ENCODE data around the gene RBP4. TPM values are rescaled to one million over a fixed set of nuclear protein-coding genes. Genes with fewer than 3 reads are reported as not detected.

RBP4 gene
- polyA plus RNA-seq, 3 donors, result 0.25 to 0.64 TPM; not detected in 1

DNA sequence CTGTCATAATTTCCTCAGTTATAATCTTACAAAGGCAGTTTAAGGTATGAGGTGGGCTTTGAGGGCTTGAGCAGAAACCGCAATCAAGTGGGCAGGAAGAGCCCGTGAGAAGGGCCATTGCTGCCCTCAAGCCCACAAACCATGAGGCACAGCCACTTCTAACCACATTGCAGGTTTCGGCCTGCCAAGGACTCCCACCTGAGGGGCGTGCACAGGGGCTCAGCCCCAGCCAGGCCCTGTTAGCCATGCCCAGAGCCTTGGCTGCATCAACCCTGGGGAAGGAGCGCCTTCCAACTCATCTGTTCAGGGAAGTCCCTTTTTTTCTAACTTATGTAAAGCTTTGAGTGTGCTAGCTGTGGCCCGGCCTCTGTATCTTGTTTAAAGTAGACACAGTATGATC lies 40.5 kb downstream of the RBP4 start:
- H3K4me3 Mint-ChIP-seq, result no peak overlapping the region
- Histone ChIP-seq H3K4me2 (replicated peaks; ENCODE audit: extremely low read depth, low read length, poor library complexity, severe bottlenecking) (no peak overlapping the region), H3K4me3 (replicated peaks in 1 of 3; ENCODE audit: low read depth in 2 of 3, low read length in 3 of 3) (no peak overlapping the region), H3K27ac (ENCODE audit: low read depth in 1 of 2, low read length in 2 of 2) (no peak overlapping the region), H2AFZ (ENCODE audit: insufficient read depth, low read depth, low read length, poor library complexity, severe bottlenecking) (no peak overlapping the region), H3K9me3 (replicated peaks in 1 of 2; ENCODE audit: control insufficient read depth in 1 of 2, insufficient read depth in 1 of 2, low read length in 2 of 2) (peaks cover 0 to 5% of the 10 kb centered on the region in 2 donors), H3K4me1 (ENCODE audit: control insufficient read depth in 1 of 2, insufficient read depth in 2 of 2, low read length in 2 of 2) (peaks cover 26 to 39% of the 10 kb centered on the region in 2 donors), H3K27me3 (ENCODE audit: control insufficient read depth in 2 of 2, insufficient read depth in 2 of 2, low read length in 2 of 2) (no peaks in the 10 kb centered on the region), H3K79me2 (ENCODE audit: insufficient read depth, low read length) (no peaks in the 10 kb centered on the region), H3K36me3 (replicated peaks in 1 of 2; ENCODE audit: control insufficient read depth in 1 of 2, insufficient read depth in 2 of 2, low read length in 2 of 2) (no peaks in the 10 kb centered on the region), H3K9ac (ENCODE audit: insufficient read depth, low read length, poor library complexity, severe bottlenecking) (no peak overlapping the region), H4K20me1 (ENCODE audit: insufficient read depth, low read length) (no peaks in the 10 kb centered on the region)
- H3K36me3 Mint-ChIP-seq, result no peaks in the 10 kb centered on the region
- DNase-seq, result no peak
- H3K4me1 Mint-ChIP-seq, result peaks cover 35% of the 10 kb centered on the region
- no peak overlapping the region for H3K27ac Mint-ChIP-seq
- intact Hi-C loops (cut with micrococcal nuclease), result no loop called here
- H3K27me3 Mint-ChIP-seq (ENCODE audit: low read depth in 3 of 3), result peaks cover 2 to 8% (median 5%) of the 10 kb centered on the region in 3 donors
- TF ChIP-seq, protein P1, sequence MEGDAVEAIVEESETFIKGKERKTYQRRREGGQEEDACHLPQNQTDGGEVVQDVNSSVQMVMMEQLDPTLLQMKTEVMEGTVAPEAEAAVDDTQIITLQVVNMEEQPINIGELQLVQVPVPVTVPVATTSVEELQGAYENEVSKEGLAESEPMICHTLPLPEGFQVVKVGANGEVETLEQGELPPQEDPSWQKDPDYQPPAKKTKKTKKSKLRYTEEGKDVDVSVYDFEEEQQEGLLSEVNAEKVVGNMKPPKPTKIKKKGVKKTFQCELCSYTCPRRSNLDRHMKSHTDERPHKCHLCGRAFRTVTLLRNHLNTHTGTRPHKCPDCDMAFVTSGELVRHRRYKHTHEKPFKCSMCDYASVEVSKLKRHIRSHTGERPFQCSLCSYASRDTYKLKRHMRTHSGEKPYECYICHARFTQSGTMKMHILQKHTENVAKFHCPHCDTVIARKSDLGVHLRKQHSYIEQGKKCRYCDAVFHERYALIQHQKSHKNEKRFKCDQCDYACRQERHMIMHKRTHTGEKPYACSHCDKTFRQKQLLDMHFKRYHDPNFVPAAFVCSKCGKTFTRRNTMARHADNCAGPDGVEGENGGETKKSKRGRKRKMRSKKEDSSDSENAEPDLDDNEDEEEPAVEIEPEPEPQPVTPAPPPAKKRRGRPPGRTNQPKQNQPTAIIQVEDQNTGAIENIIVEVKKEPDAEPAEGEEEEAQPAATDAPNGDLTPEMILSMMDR (IDR thresholded peaks at IDR 0.05), result no peak
- 97% methylated on average over 3 of the region's 6 CpGs for WGBS (ENCODE audit: insufficient coverage)
- H3K9me3 Mint-ChIP-seq, result peaks cover 0 to 7% (median 4%) of the 10 kb centered on the region in 7 donors

DNA sequence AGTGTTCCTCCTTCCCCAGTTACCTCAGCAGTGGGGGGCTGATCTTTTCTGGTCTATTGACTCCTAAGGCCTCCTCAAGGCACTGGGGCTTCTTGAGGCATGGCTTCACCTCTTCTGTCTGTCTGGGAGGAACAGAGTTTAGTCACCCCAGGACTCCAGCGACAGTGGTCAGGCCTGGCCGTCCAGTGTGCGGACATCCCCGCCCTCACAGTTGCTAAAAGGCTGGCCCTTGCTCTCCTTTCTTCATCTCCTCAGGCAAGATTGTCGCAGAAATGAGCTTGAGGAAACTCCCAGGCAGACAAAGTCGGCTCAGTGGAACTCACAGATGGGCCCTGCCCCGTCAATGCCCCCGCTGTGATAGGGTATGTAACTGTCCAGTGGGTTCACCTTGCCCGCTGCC lies 41.5 kb downstream of the RBP4 start:
- peaks cover 35% of the 10 kb centered on the region for H3K4me1 Mint-ChIP-seq
- H3K27ac ChIP-seq (ENCODE audit: low read depth in 1 of 2, low read length in 2 of 2), result no peak overlapping the region
- TF ChIP-seq, protein P1 (IDR thresholded peaks at IDR 0.05), result no peak
- 100% methylated on average over 9 of the region's 9 CpGs for WGBS (ENCODE audit: insufficient coverage)
- H4K20me1 ChIP-seq (ENCODE audit: insufficient read depth, low read length), result no peaks in the 10 kb centered on the region
- no peak overlapping the region for H3K4me2 ChIP-seq (replicated peaks; ENCODE audit: extremely low read depth, low read length, poor library complexity, severe bottlenecking)
- peaks cover 26 to 39% of the 10 kb centered on the region in 2 donors for H3K4me1 ChIP-seq (ENCODE audit: control insufficient read depth in 1 of 2, insufficient read depth in 2 of 2, low read length in 2 of 2)
- H3K4me3 ChIP-seq (replicated peaks in 1 of 3; ENCODE audit: low read depth in 2 of 3, low read length in 3 of 3), result no peak overlapping the region
- no peak overlapping the region for H2AFZ ChIP-seq (ENCODE audit: insufficient read depth, low read depth, low read length, poor library complexity, severe bottlenecking)
- no peaks in the 10 kb centered on the region for H3K27me3 ChIP-seq (ENCODE audit: control insufficient read depth in 2 of 2, insufficient read depth in 2 of 2, low read length in 2 of 2)
- no peaks in the 10 kb centered on the region for H3K36me3 Mint-ChIP-seq
- no peaks in the 10 kb centered on the region for H3K36me3 ChIP-seq (replicated peaks in 1 of 2; ENCODE audit: control insufficient read depth in 1 of 2, insufficient read depth in 2 of 2, low read length in 2 of 2)
- DNase-seq, result no peak
- H3K9me3 ChIP-seq (replicated peaks in 1 of 2; ENCODE audit: control insufficient read depth in 1 of 2, insufficient read depth in 1 of 2, low read length in 2 of 2), result peaks cover 0 to 5% of the 10 kb centered on the region in 2 donors
- H3K79me2 ChIP-seq (ENCODE audit: insufficient read depth, low read length), result no peaks in the 10 kb centered on the region
- intact Hi-C loops (cut with micrococcal nuclease), result no loop called here
- peaks cover 2 to 6% (median 5%) of the 10 kb centered on the region in 3 donors for H3K27me3 Mint-ChIP-seq (ENCODE audit: low read depth in 3 of 3)
- H3K9me3 Mint-ChIP-seq, result peaks cover 0 to 7% (median 4%) of the 10 kb centered on the region in 7 donors
- H3K4me3 Mint-ChIP-seq, result no peak overlapping the region
- H3K27ac Mint-ChIP-seq, result peak overlapping the region in 2 of 7 donors; percentile 32 to 42
- no peak overlapping the region for H3K9ac ChIP-seq (ENCODE audit: insufficient read depth, low read length, poor library complexity, severe bottlenecking)
